Measurements from ENCODE around the gene SCN2A. TPM values are rescaled to one million over a fixed set of nuclear protein-coding genes. Genes with fewer than 3 reads are reported as not detected.

SCN2A gene
- total and polyA plus RNA-seq, 10 of the 15 experiments (the other 5 are each of a cell fraction or from before 2014, with no cell fraction given), result 0.01 TPM; not detected in 8

- ChIA-PET POLR2A (no interaction called here), RAD21 (ENCODE audit: unreplicated experiment) (interaction anchor here (1.1 to 1.2 kb wide), 2 partner anchors 56 to 69 kb away, joined by 3 read pairs; partner anchors contain the start of gene SCN2A), SMC1A (ENCODE audit: uncharacterized antibody, unreplicated experiment) (interaction anchor here (2.1 to 2.7 kb wide), 2 partner anchors 14 to 56 kb away, joined by 7 to 17 read pairs; partner anchors contain the start of gene SCN2A), CTCF (interaction anchor here (0.6 to 3.1 kb wide), 7 partner anchors 10 to 594 kb away, joined by 3 to 19 read pairs (median 4); partner anchors contain the start of gene SCN2A)
- DNase-seq (ENCODE audit: low read depth, low spot score) (no peak), ATAC-seq (no peak), FAIRE-seq (no peak)
- in situ Hi-C loops (cut with MboI) (no loop called here), intact Hi-C loops (cut with micrococcal nuclease; ENCODE audit: unreplicated experiment) (no loop called here)
- Histone ChIP-seq H3K4me1 (ENCODE audit: control insufficient read depth, insufficient read depth, low read length) (no peaks in the 10 kb centered on the region), H4K20me1 (ENCODE audit: control insufficient read depth, insufficient read depth) (no peaks in the 10 kb centered on the region), H3K4me3 (no peak overlapping the region), H3K4me2 (ENCODE audit: control insufficient read depth, insufficient read depth) (no peak overlapping the region), H3K9ac (ENCODE audit: control insufficient read depth, insufficient read depth, low read length) (no peak overlapping the region), H3K27me3 (replicated peaks in 1 of 2; ENCODE audit: control insufficient read depth in 2 of 2, insufficient read depth in 2 of 2, low read length in 1 of 2) (no peaks in the 10 kb centered on the region), H3K36me3 (ENCODE audit: control insufficient read depth in 2 of 2, insufficient read depth in 2 of 2, low read length in 1 of 2) (no peaks in the 10 kb centered on the region), H3K27ac (ENCODE audit: control insufficient read depth, insufficient read depth) (no peak overlapping the region), H2AFZ (ENCODE audit: control insufficient read depth, low read depth, low read length) (no peak overlapping the region), H3K79me2 (ENCODE audit: control insufficient read depth, insufficient read depth, low read length) (no peaks in the 10 kb centered on the region), H3K9me3 (replicated peaks; ENCODE audit: control insufficient read depth, insufficient read depth, low read length) (no peaks in the 10 kb centered on the region)
- 57% methylated on average over 4 of the region's 4 CpGs for WGBS (ENCODE audit: insufficient coverage, insufficient replicate concordance, low lambda C conversion rate, missing lambda C conversion rate)
- TF ChIP-seq MYB (IDR thresholded peaks at IDR 0.05; ENCODE audit: borderline replicate concordance, low read depth, low read length) (no peak), IKZF2 (IDR thresholded peaks at IDR 0.05) (no peak), PAX8 (IDR thresholded peaks at IDR 0.05) (no peak), DPF2 (IDR thresholded peaks at IDR 0.05) (no peak), POU2F2 (IDR thresholded peaks at IDR 0.05; ENCODE audit: borderline replicate concordance, low read depth, low read length) (no peak)
- no TSS peak for BruUV-seq (replicated peaks)
Measured at GRCh38 chr2:165295643-165296042, 56.4 kb downstream of the SCN2A start.

DNA sequence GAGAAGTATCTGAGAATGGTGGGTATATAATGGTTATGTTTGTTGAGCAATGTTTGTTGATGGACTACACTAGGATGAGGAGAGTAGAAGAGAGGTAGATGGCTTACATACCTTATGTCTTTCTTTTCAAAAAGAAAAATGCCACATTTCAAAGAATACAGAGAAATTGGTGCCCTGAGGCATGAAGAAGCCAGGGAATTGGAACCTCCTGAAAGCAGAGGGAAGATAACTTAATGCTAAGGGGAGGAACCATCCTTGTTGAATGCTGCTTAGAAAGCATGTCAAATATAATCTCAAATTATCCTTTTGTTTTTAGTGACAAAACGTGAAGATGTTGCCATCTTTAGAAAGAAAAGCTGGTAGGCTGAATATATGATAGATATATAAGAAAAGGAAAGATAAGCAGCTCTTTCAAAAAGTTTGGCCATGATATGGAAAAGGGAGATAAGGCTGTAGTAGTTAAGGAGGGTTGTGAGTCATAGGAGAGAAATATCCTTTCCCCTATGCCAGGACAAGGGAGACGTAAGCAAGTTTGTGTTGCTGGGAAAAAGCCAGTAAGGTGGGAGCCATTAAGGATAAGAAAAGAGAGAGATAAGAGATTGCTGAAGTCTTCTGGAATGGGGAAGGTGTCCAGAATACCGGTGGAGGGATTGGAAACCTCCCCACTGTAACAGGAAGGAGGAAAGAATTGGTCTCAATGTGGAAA is 66.3 kb downstream of the SCN2A start:
- CTCF ChIA-PET, result interaction anchor here (0.9 to 1.9 kb wide), 5 partner anchors 10 to 541 kb away, joined by 3 to 10 read pairs (median 4); partner anchors contain the start of gene SCN2A
- FAIRE-seq (no peak), ATAC-seq (no peak), DNase-seq (ENCODE audit: low read depth, low spot score) (no peak)
- Histone ChIP-seq H2AFZ (ENCODE audit: control insufficient read depth, low read depth, low read length) (no peak overlapping the region), H3K27ac (ENCODE audit: control insufficient read depth, insufficient read depth) (no peak overlapping the region), H3K4me2 (ENCODE audit: control insufficient read depth, insufficient read depth) (no peak overlapping the region), H3K27me3 (replicated peaks in 1 of 2; ENCODE audit: control insufficient read depth in 2 of 2, insufficient read depth in 2 of 2, low read length in 1 of 2) (no peaks in the 10 kb centered on the region), H3K9me3 (replicated peaks; ENCODE audit: control insufficient read depth, insufficient read depth, low read length) (no peaks in the 10 kb centered on the region), H3K4me3 (no peak overlapping the region), H3K79me2 (ENCODE audit: control insufficient read depth, insufficient read depth, low read length) (no peaks in the 10 kb centered on the region), H4K20me1 (ENCODE audit: control insufficient read depth, insufficient read depth) (no peaks in the 10 kb centered on the region), H3K4me1 (ENCODE audit: control insufficient read depth, insufficient read depth, low read length) (no peaks in the 10 kb centered on the region), H3K36me3 (ENCODE audit: control insufficient read depth in 2 of 2, insufficient read depth in 2 of 2, low read length in 1 of 2) (no peaks in the 10 kb centered on the region), H3K9ac (ENCODE audit: control insufficient read depth, insufficient read depth, low read length) (no peak overlapping the region)
- 27% methylated on average over 3 of the region's 3 CpGs for WGBS (ENCODE audit: insufficient coverage, insufficient replicate concordance, low lambda C conversion rate, missing lambda C conversion rate)
- no TSS peak for BruUV-seq (replicated peaks)
- POLR2A ChIA-PET, result no interaction called here
- SMC1A ChIA-PET (ENCODE audit: uncharacterized antibody, unreplicated experiment), result interaction anchor here (0.6 to 1.0 kb wide), 2 partner anchors 66 to 291 kb away, joined by 3 to 4 read pairs; partner anchors contain the start of gene SCN2A
- RAD21 ChIA-PET (ENCODE audit: unreplicated experiment), result interaction anchor here (1.4 kb wide), 1 partner anchor 289 kb away, joined by 4 read pairs; no protein-coding TSS in a partner anchor
- in situ Hi-C loops (cut with MboI), result no loop called here
- intact Hi-C loops (cut with micrococcal nuclease; ENCODE audit: unreplicated experiment), result no loop called here
- no peak for TF ChIP-seq CBX5 (IDR thresholded peaks at IDR 0.05; ENCODE audit: low read depth)
- no peak for TF ChIP-seq MEF2A (IDR thresholded peaks at IDR 0.05; ENCODE audit: insufficient read depth, low read depth, low read length)
- TF ChIP-seq ZNF207 (IDR thresholded peaks at IDR 0.05; ENCODE audit: borderline replicate concordance), result no peak
- TF ChIP-seq SRF (IDR thresholded peaks at IDR 0.05; ENCODE audit: low read depth in 2 of 2, low read length in 2 of 2), result no peak
- TF ChIP-seq, protein P1, sequence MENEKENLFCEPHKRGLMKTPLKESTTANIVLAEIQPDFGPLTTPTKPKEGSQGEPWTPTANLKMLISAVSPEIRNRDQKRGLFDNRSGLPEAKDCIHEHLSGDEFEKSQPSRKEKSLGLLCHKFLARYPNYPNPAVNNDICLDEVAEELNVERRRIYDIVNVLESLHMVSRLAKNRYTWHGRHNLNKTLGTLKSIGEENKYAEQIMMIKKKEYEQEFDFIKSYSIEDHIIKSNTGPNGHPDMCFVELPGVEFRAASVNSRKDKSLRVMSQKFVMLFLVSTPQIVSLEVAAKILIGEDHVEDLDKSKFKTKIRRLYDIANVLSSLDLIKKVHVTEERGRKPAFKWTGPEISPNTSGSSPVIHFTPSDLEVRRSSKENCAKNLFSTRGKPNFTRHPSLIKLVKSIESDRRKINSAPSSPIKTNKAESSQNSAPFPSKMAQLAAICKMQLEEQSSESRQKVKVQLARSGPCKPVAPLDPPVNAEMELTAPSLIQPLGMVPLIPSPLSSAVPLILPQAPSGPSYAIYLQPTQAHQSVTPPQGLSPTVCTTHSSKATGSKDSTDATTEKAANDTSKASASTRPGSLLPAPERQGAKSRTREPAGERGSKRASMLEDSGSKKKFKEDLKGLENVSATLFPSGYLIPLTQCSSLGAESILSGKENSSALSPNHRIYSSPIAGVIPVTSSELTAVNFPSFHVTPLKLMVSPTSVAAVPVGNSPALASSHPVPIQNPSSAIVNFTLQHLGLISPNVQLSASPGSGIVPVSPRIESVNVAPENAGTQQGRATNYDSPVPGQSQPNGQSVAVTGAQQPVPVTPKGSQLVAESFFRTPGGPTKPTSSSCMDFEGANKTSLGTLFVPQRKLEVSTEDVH (IDR thresholded peaks at IDR 0.05; ENCODE audit: low read depth, partially characterized antibody), result no peak
- no peak for TF ChIP-seq MLLT1 (IDR thresholded peaks at IDR 0.05)
- TF ChIP-seq BCL11A (IDR thresholded peaks at IDR 0.05; ENCODE audit: low read depth, low read length), result no peak
- TF ChIP-seq BHLHE40 (IDR thresholded peaks at IDR 0.05; ENCODE audit: borderline replicate concordance in 1 of 2, low read depth in 2 of 2, low read length in 1 of 2), result no peak
